Parathyroid adenoma (tissue), 2 donors: Measurements from ENCODE around the gene KCTD16.

Experiments
- H2AFZ ChIP-seq: fragments of 300-600 bp; sonication (generic); one replicate; pipeline ENCODE4 v1.7.0; 2017; ENCODE audit warnings: antibody characterized with exemption, mild to moderate bottlenecking
- H3K27ac ChIP-seq: fragments of 300-600 bp; sonication (generic); one replicate; pipeline ENCODE4 v1.7.0; 2017
- H3K27me3 ChIP-seq: fragments of 300-600 bp; sonication (generic); one replicate; pipeline ENCODE4 v1.7.0; 2017; ENCODE audit warnings: low read length; ENCODE audit not compliant: control insufficient read depth, insufficient read depth
- H3K36me3 ChIP-seq: fragments of 300-600 bp; sonication (generic); one replicate; pipeline ENCODE4 v1.7.0; 2017; ENCODE audit warnings: low read length; ENCODE audit not compliant: control insufficient read depth, insufficient read depth
- H3K4me1 ChIP-seq: fragments of 300-600 bp; sonication (generic); one replicate; pipeline ENCODE4 v1.7.0; 2017; ENCODE audit warnings: control low read depth
- H3K4me2 ChIP-seq: fragments of 300-600 bp; sonication (generic); one replicate; pipeline ENCODE4 v1.7.0; 2017; ENCODE audit warnings: low read length
- H3K4me3 ChIP-seq: fragments of 300-600 bp; sonication (generic); one replicate; pipeline ENCODE4 v1.7.0; 2017; ENCODE audit warnings: low read depth, low read length
- H3K79me2 ChIP-seq: fragments of 300-600 bp; sonication (generic); one replicate; pipeline ENCODE4 v1.7.0; 2017; ENCODE audit warnings: control low read depth
- H3K9ac ChIP-seq: fragments of 300-600 bp; sonication (generic); one replicate; pipeline ENCODE4 v1.7.0; 2017; ENCODE audit warnings: mild to moderate bottlenecking
- H3K9me3 ChIP-seq: fragments of 300-600 bp; sonication (generic); one replicate; pipeline ENCODE4 v1.7.0; 2017; ENCODE audit warnings: low read length; ENCODE audit not compliant: control insufficient read depth
- TF ChIP-seq, protein P1 (sequence below): fragments of 300-600 bp; sonication (generic); IDR thresholded peaks from one replicate; pipeline ENCODE4 v1.7.0; 2017; ENCODE audit warnings: antibody characterized with exemption, mild to moderate bottlenecking
- donor health status: primary hyperparathyroidism.

KCTD16 gene

DNA sequence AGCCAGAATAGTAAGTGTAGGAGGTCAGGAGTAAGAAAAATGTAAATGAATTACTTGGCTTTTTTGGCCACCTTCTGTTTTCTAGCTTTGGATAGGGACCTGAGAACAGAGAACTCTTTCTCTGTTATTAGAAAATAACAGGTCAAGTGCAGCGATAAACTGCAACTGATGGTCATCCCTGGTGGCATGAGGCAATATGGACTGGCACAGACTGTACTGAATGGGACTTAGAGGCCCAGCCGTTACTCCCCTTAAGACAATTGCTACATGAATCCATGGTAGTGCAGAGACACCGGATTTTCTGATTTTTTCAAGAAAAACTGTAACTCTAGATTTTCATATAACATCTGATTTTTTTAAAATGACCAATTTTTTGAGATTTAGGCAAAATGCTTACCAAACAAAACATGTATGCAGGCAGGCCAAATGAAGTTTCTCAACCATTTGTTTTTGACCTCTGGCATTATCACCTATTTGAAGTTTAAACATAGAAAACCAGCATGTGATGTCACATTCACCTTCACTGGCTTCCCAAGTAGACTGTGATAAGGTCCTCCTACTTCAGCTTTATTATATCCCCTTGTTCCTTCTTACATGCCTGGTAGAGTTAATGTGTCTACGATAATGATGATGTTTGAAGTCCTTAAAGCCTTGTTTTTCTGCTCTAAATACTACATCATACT is 262.6 kb downstream of the KCTD16 start:
- Histone ChIP-seq H2AFZ (no peak overlapping the region), H3K9me3 (no peaks in the 10 kb centered on the region), H3K4me1 (no peaks in the 10 kb centered on the region), H3K27ac (no peak overlapping the region), H3K9ac (no peak overlapping the region), H3K4me2 (no peak overlapping the region), H3K4me3 (no peak overlapping the region), H3K79me2 (no peaks in the 10 kb centered on the region), H3K36me3 (no peaks in the 10 kb centered on the region), H3K27me3 (no peaks in the 10 kb centered on the region)
- TF ChIP-seq, protein P1, sequence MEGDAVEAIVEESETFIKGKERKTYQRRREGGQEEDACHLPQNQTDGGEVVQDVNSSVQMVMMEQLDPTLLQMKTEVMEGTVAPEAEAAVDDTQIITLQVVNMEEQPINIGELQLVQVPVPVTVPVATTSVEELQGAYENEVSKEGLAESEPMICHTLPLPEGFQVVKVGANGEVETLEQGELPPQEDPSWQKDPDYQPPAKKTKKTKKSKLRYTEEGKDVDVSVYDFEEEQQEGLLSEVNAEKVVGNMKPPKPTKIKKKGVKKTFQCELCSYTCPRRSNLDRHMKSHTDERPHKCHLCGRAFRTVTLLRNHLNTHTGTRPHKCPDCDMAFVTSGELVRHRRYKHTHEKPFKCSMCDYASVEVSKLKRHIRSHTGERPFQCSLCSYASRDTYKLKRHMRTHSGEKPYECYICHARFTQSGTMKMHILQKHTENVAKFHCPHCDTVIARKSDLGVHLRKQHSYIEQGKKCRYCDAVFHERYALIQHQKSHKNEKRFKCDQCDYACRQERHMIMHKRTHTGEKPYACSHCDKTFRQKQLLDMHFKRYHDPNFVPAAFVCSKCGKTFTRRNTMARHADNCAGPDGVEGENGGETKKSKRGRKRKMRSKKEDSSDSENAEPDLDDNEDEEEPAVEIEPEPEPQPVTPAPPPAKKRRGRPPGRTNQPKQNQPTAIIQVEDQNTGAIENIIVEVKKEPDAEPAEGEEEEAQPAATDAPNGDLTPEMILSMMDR: no peak

DNA sequence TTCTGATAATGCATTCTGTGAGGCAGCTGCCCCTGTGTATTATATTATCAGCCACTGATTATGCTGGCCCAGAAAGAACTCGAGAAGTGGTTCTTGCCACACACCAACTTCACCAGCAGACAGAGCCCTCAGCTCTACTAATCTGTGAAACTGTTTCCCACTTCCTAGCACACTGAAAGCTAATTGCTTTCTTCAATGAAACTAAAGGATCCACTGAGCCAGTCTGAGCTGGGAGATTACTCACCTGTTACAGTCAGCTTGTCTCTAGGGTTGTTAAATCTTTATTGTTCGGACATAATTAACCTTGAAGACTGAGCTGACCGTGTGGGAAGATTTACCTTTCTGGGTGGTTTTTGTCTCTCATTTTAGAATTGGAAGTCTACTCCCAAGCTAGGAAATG is 263.2 kb downstream of the KCTD16 start:
- TF ChIP-seq, protein P1: no peak
- Histone ChIP-seq H3K79me2 (no peaks in the 10 kb centered on the region), H3K4me2 (no peak overlapping the region), H3K9ac (no peak overlapping the region), H3K36me3 (no peaks in the 10 kb centered on the region), H3K9me3 (no peaks in the 10 kb centered on the region), H2AFZ (no peak overlapping the region), H3K27me3 (no peaks in the 10 kb centered on the region), H3K27ac (no peak overlapping the region), H3K4me3 (no peak overlapping the region), H3K4me1 (no peaks in the 10 kb centered on the region)

DNA sequence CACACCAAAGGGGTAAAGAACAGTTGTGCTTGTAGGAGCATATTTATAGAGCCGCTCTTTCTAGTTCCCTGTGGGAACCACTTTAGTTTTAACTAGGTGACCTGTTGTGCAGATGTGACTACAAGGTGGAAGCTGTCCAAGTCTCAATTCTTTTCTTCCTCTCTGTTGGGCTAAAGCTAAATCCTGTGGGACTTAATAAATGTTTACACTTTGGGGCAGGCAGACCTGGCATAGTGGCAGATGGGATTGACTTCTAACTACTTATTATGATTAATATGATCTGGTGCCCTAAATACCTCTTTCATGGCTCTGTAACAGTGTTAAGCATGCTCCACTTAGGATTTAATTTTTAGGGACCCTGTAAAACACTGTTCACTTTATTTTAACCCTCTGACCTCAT is 265.3 kb downstream of the KCTD16 start:
- H3K27ac ChIP-seq: no peak overlapping the region
- no peak overlapping the region for H3K4me2 ChIP-seq
- H3K9me3 ChIP-seq: peaks cover under 1% of the 10 kb centered on the region
- no peak overlapping the region for H2AFZ ChIP-seq
- no peaks in the 10 kb centered on the region for H3K36me3 ChIP-seq
- H3K27me3 ChIP-seq: no peaks in the 10 kb centered on the region
- TF ChIP-seq, protein P1: no peak
- H3K79me2 ChIP-seq: no peaks in the 10 kb centered on the region
- H3K4me3 ChIP-seq: no peak overlapping the region
- no peaks in the 10 kb centered on the region for H3K4me1 ChIP-seq
- no peak overlapping the region for H3K9ac ChIP-seq

GRCh38 chr5:144438237-144438636 is 267.6 kb downstream of the KCTD16 start:
- Histone ChIP-seq H3K4me2 (no peak overlapping the region), H3K4me1 (no peaks in the 10 kb centered on the region), H3K9ac (no peak overlapping the region), H3K27ac (no peak overlapping the region), H3K36me3 (no peaks in the 10 kb centered on the region), H2AFZ (no peak overlapping the region), H3K4me3 (no peak overlapping the region), H3K79me2 (no peaks in the 10 kb centered on the region), H3K27me3 (no peaks in the 10 kb centered on the region), H3K9me3 (peaks cover 4% of the 10 kb centered on the region)
- TF ChIP-seq, protein P1: no peak

DNA sequence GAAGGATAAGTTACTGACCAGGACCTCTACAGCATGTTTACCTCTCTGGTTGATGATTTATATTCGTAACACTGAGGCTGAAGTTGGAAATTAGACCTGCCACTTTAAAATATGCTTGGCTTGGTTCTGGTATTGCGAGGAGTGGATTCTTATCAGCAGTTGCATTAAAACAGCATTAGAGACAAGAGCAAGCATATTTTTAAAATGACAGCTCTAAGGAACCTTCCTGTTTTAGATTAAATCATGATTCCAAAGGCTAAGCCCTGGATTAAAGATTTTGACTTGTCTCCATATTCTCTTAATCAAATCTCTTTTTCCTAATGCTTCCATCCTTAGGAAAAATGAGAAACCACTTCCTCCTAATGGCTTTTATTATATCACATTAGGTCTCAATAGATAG is 277.8 kb downstream of the KCTD16 start:
- no peak overlapping the region for H3K9ac ChIP-seq
- no peaks in the 10 kb centered on the region for H3K27me3 ChIP-seq
- H3K4me2 ChIP-seq: no peak overlapping the region
- TF ChIP-seq, protein P1: no peak
- no peak overlapping the region for H3K4me3 ChIP-seq
- H3K79me2 ChIP-seq: no peaks in the 10 kb centered on the region
- no peaks in the 10 kb centered on the region for H3K4me1 ChIP-seq
- no peaks in the 10 kb centered on the region for H3K36me3 ChIP-seq
- H3K9me3 ChIP-seq: no peaks in the 10 kb centered on the region
- no peak overlapping the region for H3K27ac ChIP-seq
- no peak overlapping the region for H2AFZ ChIP-seq
